GM19372 (cell line): ENCODE results near the gene ANKRD66.
A peak's percentile ranks its signal among the peaks of the same experiment; 100 is the strongest.
"Not testable (repeated sequence)": the region's sequence is repeated elsewhere in the genome, so short reads cannot be mapped to it uniquely, and the experiment has no call there.

Experiments used
- ATAC-seq: cut with Tn5 transposase; IDR thresholded peaks from one replicate; pipeline ENCODE4 v1.9.1; 2021; ENCODE audit warnings: mild to moderate bottlenecking, low read depth, moderate library complexity; ENCODE audit not compliant: unreplicated experiment

The ANKRD66 gene

GRCh38 chr6:46749731-46750130 lies 3.0 kb downstream of the ANKRD66 start:
- ATAC-seq: no peak

GRCh38 chr6:46751658-46752057 lies 4.9 kb downstream of the ANKRD66 start:
- no peak for ATAC-seq

DNA sequence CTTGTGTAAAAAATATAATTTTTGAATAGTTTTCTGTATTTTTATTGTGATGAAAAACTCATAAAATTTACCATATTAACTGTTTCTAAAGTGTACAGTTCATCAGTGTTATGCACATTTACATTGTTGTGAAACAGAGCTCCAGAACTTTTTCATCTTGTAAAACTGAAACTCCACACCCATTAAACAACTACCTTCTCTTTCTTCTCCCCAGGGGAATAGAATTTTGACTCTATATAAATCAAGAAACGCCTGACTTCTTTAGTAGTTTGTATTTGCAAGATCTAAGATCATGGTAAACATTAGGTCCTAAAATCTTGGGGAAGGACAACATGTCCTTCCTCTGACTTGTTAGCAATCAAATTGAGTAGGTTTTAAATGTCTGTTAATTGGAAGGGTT lies 9.1 kb downstream of the ANKRD66 start:
- ATAC-seq: no peak

DNA sequence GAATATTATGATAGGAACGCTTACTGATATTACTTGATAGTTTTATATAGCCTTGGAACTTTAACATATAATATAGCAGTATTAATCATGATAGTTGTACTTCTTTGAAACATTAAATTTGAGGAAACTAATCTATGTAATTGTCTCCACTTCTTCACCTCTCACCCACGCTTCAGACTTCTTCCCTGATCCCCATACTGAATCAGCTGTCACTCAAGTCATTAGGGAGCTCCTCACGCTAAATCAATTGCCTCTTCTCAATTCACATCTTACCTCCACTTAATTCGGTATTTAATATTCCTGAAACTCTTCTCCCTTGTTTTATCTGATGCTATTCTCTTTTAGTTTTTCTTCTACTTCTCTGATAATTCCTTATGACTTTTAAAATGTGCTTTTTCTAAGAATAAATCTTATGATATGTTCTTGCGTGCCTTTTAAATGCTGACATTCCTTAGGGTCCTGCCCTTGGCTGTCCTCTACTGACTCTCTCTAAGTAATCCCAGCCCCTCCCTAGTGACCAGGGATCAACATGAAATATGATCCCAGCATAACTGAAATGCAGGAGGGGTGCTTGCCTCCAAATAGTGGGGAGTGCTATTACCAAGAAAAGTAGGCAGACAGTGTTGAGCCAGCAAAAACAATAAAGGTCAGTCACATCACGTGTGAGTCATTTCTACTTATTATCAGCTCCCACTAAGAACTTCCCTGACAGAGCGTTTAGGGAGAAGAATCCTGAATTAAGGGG lies 9.9 kb downstream of the ANKRD66 start:
- no peak for ATAC-seq

GRCh38 chr6:46757214-46757596 lies 10.5 kb downstream of the ANKRD66 start:
- no peak for ATAC-seq

- no peak for ATAC-seq
Observed at GRCh38 chr6:46758960-46759753, 12.4 kb downstream of the ANKRD66 start.

- ATAC-seq: no peak
Observed at GRCh38 chr6:46760925-46761324, 14.2 kb downstream of the ANKRD66 start.

GRCh38 chr6:46763466-46763865 lies 16.7 kb downstream of the ANKRD66 start:
- no peak for ATAC-seq

DNA sequence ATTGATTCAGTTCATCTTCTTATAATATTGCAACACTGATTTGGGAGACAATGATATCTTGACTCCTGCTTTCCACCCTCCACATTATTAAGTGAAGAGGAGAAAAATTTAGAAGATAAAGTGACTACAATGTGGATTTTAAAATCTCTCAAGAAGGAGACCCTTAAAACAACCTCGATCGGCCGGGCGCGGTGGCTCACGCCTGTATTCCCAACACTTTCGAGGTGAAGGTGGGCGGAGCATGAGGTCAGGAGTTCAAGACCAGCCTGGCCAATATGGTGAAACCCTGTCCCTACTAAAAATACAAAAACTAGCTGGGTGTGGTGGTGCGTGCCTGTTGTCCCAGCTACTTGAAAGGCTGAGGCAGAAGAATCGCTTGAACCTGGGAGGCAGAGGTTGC lies 17.5 kb downstream of the ANKRD66 start:
- ATAC-seq: not testable (repeated sequence)

GRCh38 chr6:46764961-46765360 lies 18.2 kb downstream of the ANKRD66 start:
- ATAC-seq: no peak

DNA sequence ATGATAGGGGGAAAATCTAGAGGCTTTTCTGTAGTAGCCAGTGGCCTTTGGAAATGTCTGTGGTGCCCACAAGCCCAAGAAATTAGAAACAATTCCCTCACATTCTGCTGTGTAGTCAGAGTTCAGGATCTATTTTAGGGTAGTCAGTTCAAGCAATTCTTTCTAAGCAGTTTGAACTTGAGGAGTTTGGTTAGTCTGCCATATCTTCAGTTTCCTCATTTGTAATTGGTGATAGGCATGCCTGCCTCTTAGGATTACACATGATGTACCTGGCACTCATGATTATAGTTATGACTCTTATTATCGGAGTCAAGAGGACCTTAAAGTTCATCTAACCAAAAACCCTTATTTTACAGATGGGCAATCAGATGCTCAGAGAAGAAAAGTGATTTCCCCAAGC lies 25.3 kb downstream of the ANKRD66 start:
- no peak for ATAC-seq

- ATAC-seq: peak; percentile 64
Observed at GRCh38 chr6:46772762-46773161, 26.0 kb downstream of the ANKRD66 start.

- no peak for ATAC-seq
Observed at GRCh38 chr6:46773201-46773855, 26.6 kb downstream of the ANKRD66 start.

GRCh38 chr6:46774736-46775135 lies 28.0 kb downstream of the ANKRD66 start:
- not testable (repeated sequence) for ATAC-seq

DNA sequence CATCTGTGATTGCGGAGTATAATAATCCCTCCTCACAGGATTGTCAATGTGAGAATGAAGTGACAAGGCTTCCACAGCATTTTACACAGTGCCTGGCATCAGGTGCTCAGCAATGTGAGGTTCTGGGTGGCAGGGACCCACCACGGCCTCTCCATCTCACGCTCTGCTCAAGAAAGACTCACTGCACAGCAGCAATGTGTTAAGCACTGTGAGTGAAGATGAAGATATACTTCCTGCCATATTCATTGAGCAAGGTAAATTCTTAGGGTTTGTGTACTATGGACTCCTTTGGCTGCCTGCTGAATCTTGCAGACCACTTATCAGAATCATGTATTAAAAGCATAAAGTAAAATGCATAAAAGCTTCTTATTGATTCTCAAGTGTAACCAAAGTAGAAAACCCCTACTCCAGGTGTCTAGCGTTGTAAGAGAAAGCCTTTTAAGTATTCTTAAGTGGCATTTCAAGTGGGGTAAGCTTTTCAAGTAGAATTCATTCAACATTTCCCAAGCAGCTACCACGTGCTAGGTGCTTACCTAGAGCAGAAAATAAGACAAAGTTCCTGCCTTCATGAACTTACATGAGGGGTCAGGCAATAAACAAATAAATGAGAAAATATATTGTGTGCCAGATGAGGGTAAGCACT lies 29.5 kb downstream of the ANKRD66 start:
- no peak for ATAC-seq

DNA sequence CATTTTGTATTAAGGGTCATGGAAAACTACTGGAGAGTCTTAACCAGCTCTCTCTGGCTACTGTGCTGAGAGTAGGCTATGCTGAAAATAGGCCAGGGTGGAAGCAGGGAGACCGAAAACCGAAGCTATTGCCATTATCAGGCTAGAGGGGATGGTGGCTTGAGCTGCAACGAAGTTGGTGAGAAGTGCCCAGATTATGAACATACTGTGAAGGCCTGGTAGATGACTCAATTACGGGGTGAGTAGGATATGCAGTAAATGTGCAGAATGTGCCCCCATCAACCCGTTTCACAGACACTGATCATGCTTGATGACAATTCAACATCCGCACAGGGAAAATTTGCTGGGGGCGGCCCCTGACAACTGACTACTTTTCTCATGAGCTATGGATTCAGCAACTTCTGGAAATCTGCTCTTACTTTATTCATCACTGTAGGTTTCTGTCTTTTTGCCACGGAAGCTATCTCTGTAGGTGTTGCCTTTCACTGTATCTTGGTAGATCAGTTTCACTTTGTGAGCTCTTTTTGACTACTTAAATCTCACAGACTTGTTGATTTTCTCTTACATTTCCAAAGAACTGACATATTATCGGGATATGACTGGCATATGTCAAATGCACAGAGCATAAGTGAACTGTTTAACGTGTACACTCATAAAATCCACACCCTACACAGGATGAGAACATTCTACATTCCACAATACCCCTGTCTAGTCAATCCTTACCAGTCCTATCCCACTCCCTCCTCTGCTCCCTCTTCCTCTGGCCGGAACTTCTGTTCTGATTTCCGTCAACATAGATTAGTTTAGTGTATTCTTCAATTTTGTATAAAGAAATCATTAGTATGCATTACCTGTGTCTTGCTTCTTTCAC lies 31.0 kb downstream of the ANKRD66 start:
- ATAC-seq: no peak

GRCh38 chr6:46781478-46782378 lies 35.0 kb downstream of the ANKRD66 start:
- no peak for ATAC-seq

- no peak for ATAC-seq
Observed at GRCh38 chr6:46784535-46784934, 37.8 kb downstream of the ANKRD66 start.
